SU-DHL-6 (cell line): ENCODE measurements around the gene EEFSEC.
A peak's percentile ranks its signal among the peaks of the same experiment; 100 is the strongest.

ENCODE experiments used
- H2AFZ ChIP-seq: fragments of 200-600 bp; sonication (generic); 2 replicates; pipeline ENCODE4 v1.6.1; 2014; ENCODE audit warnings: low read depth, mild to moderate bottlenecking, moderate library complexity, mixed read lengths, antibody characterized with exemption, low read length; ENCODE audit not compliant: severe bottlenecking
- H3F3A ChIP-seq: fragments of 200-600 bp; shearing (Covaris generic); 2 replicates; pipeline ENCODE4 v1.6.0; 2016; ENCODE audit warnings: antibody characterized with exemption, mild to moderate bottlenecking; ENCODE audit not compliant: insufficient read depth
- H3K27ac ChIP-seq: fragments of 200-600 bp; sonication (generic); 2 replicates; pipeline ENCODE4 v1.5.1; 2016; ENCODE audit warnings: low read depth, mild to moderate bottlenecking, low read length, moderate library complexity, mixed read lengths
- H3K27me3 ChIP-seq: fragments of 200-600 bp; sonication (generic), shearing (Covaris generic); 2 replicates; pipeline ENCODE4 v1.6.0; 2014; ENCODE audit warnings: mild to moderate bottlenecking, low read length
- H3K36me3 ChIP-seq: fragments of 200-600 bp; sonication (generic); 2 replicates; pipeline ENCODE4 v1.6.1; 2014; ENCODE audit warnings: mild to moderate bottlenecking, low read length, mixed read lengths
- H3K4me2 ChIP-seq: fragments of 300-600, 200-600 bp; shearing (Covaris generic), sonication (generic); 2 replicates; pipeline ENCODE4 v1.6.0; 2014; ENCODE audit warnings: low read length, low read depth, mild to moderate bottlenecking; ENCODE audit not compliant: poor library complexity, severe bottlenecking
- H3K4me3 ChIP-seq: fragments of 200-600 bp; sonication (generic); 2 replicates; pipeline ENCODE4 v1.5.1; 2014; ENCODE audit warnings: antibody characterized with exemption, low read length, mild to moderate bottlenecking, mixed read lengths; ENCODE audit not compliant: insufficient read depth, poor library complexity, severe bottlenecking
- H3K79me2 ChIP-seq: fragments of 200-600 bp; sonication (generic); 2 replicates; pipeline ENCODE4 v1.6.1; 2014; ENCODE audit warnings: mild to moderate bottlenecking, low read length, moderate library complexity; ENCODE audit not compliant: insufficient read depth
- H3K9ac ChIP-seq: fragments of 200-600 bp; sonication (generic); 2 replicates; pipeline ENCODE4 v1.7.0; 2014; ENCODE audit warnings: mild to moderate bottlenecking, low read length
- H3K9me2 ChIP-seq: fragments of 200-600 bp; sonication (generic); replicated peaks from 2 replicates; pipeline ENCODE4 v1.6.1; 2014; ENCODE audit warnings: low read length; ENCODE audit not compliant: insufficient read depth
- H3K9me3 ChIP-seq: fragments of 200-600 bp; sonication (generic); 2 replicates; pipeline ENCODE4 v1.6.1; 2014; ENCODE audit warnings: low read length, mixed read lengths; ENCODE audit not compliant: insufficient read depth
- H4K20me1 ChIP-seq: fragments of 200-600 bp; sonication (generic); 2 replicates; pipeline ENCODE4 v1.6.1; 2014; ENCODE audit warnings: low read depth, mild to moderate bottlenecking, antibody characterized with exemption, low read length, moderate library complexity, mixed read lengths
- CTCF ChIP-seq: fragments of 200-600 bp; sonication (generic); IDR thresholded peaks from one replicate; pipeline ENCODE4 v1.5.1; 2017; ENCODE audit warnings: antibody characterized with exemption, mild to moderate bottlenecking, low read length, moderate library complexity; ENCODE audit not compliant: insufficient read depth, poor library complexity, severe bottlenecking
- EZH2phosphoT487 ChIP-seq: fragments of 200-600 bp; sonication (generic), shearing (Covaris generic); conservative IDR thresholded peaks from 2 replicates; pipeline ENCODE4 v1.6.1; 2018; ENCODE audit warnings: mild to moderate bottlenecking, antibody characterized with exemption, low read length, moderate library complexity, mixed read lengths

EEFSEC gene

GRCh38 chr3:128123156-128123537 lies 30.1 kb upstream of the EEFSEC start:
- peaks cover 10% of the 10 kb centered on the region; the same call in 1 of the 2 replicates for H3F3A ChIP-seq

GRCh38 chr3:128123538-128124368 lies 29.5 kb upstream of the EEFSEC start, which contains the start of gene RUVBL1:
RUVBL1 (minus strand) TSS chr3:128123812; CDS start chr3:128123724, 88 bp downstream.
- peak within 1 kb of the TSS; percentile 89 for H3K4me3 ChIP-seq
- peaks cover 25% of the 10 kb centered on the region for H3K79me2 ChIP-seq
- H2AFZ ChIP-seq: peak within 1 kb of the TSS; percentile 87
- TF ChIP-seq CTCF (no peak), EZH2phosphoT487 (no peak)
- H3K4me2 ChIP-seq: peak within 1 kb of the TSS; percentile 88
- no peaks in the 10 kb centered on the region for H3K9me2 ChIP-seq
- H3F3A ChIP-seq: peaks cover 10% of the 10 kb centered on the region; the same call in 1 of the 2 replicates
- H3K27ac ChIP-seq: peak within 1 kb of the TSS; percentile 19; the same call in 1 of the 2 replicates
- no peaks in the 10 kb centered on the region for H3K27me3 ChIP-seq
- H3K9me3 ChIP-seq: no peaks in the 10 kb centered on the region
- no peaks in the 10 kb centered on the region for H4K20me1 ChIP-seq
- H3K36me3 ChIP-seq: no peaks in the 10 kb centered on the region
- peak within 1 kb of the TSS; percentile 92 for H3K9ac ChIP-seq

More at GRCh38 chr3:128123156-128123537, 30.1 kb upstream of the EEFSEC start:
- Histone ChIP-seq H3K9me3 (no peaks in the 10 kb centered on the region), H3K79me2 (peaks cover 25% of the 10 kb centered on the region), H3K36me3 (no peaks in the 10 kb centered on the region), H3K4me3 (peak overlapping the region; percentile 89), H4K20me1 (no peaks in the 10 kb centered on the region), H3K9me2 (no peaks in the 10 kb centered on the region), H3K4me2 (peak overlapping the region; percentile 88), H3K27me3 (no peaks in the 10 kb centered on the region), H3K27ac (0 out of 2 replicates have a peak overlapping the region, but pooled peaks have one; percentile 19), H2AFZ (peak overlapping the region; percentile 43), H3K9ac (peak overlapping the region; percentile 92)
- no peak for TF ChIP-seq CTCF
- TF ChIP-seq EZH2phosphoT487: no peak

- peaks cover 10% of the 10 kb centered on the region; the same call in 1 of the 2 replicates for H3F3A ChIP-seq
- no peak overlapping the region for H2AFZ ChIP-seq
- H3K79me2 ChIP-seq: peaks cover 14% of the 10 kb centered on the region
- TF ChIP-seq EZH2phosphoT487 (no peak), CTCF (no peak)
- H3K4me3 ChIP-seq: no peak overlapping the region
- no peak overlapping the region for H3K4me2 ChIP-seq
- no peaks in the 10 kb centered on the region for H3K9me3 ChIP-seq
- no peaks in the 10 kb centered on the region for H3K36me3 ChIP-seq
- no peak overlapping the region for H3K9ac ChIP-seq
- no peak overlapping the region for H3K27ac ChIP-seq
- H4K20me1 ChIP-seq: no peaks in the 10 kb centered on the region
- no peaks in the 10 kb centered on the region for H3K9me2 ChIP-seq
- H3K27me3 ChIP-seq: no peaks in the 10 kb centered on the region
These were observed 26.0 kb upstream of the EEFSEC start for GRCh38 chr3:128127236-128127635.
